ENCODE results near the gene KISS1R. TPM values are rescaled to one million over a fixed set of nuclear protein-coding genes. Genes with fewer than 3 reads are reported as not detected.

KISS1R gene
- total and polyA plus RNA-seq, 9 donors, result not detected

DNA sequence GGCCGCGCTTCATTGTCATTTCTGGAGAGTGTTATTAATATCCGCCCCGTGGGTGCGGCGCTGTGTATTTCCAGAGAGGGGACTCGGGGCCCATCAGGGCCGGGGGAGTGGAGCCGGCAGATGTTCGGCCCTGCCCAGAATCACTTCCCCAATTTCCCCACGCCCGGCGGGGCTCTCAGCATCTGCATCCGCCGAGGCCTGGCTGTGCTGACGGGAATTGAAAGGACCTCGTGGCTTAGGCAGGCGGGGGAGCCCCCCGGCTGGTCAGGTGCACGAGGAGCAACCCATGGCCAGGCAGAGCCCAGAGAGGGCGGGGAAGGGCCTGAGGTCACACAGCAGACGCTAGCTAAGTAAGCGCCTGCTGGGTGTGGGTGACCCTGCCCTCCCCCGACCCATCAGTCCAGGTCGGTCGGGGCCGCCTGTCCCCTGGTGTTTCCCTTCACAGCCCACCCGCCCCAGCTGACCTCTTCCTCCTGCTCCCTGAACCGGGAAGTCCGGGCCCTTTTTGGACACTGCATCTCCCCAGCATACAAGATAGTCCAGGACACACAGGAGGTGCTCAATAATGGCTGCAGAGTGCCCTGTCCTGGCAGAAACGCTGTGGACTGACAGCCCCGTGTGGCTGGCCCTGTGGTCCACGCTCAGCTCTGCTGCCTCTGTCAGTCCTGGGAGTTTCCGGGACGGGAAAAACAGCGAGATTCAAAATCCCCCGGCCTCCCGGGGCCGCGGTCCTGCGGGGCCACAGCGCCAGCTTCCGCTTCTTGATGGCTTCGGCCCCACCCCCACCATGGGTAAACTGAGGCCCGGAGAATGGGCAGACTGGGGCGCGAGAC lies 30.8 kb downstream of the KISS1R start:
- Histone ChIP-seq H3K4me1 (ENCODE audit: control insufficient read depth, insufficient read depth, low read length) (peaks cover 17% of the 10 kb centered on the region), H3K4me3 (ENCODE audit: low read length) (no peak overlapping the region), H3K27me3 (ENCODE audit: control insufficient read depth, insufficient read depth, low read length) (peaks cover 6% of the 10 kb centered on the region), H3K27ac (ENCODE audit: low read length) (peak overlapping the region; percentile 22), H3K36me3 (ENCODE audit: control insufficient read depth, insufficient read depth, low read length) (no peaks in the 10 kb centered on the region), H3K9me3 (replicated peaks; ENCODE audit: control insufficient read depth, low read depth, low read length) (no peaks in the 10 kb centered on the region)
- WGBS (ENCODE audit: insufficient coverage), result 77% methylated on average over 43 of the region's 47 CpGs
- DNase-seq, result peak; percentile 86

DNA sequence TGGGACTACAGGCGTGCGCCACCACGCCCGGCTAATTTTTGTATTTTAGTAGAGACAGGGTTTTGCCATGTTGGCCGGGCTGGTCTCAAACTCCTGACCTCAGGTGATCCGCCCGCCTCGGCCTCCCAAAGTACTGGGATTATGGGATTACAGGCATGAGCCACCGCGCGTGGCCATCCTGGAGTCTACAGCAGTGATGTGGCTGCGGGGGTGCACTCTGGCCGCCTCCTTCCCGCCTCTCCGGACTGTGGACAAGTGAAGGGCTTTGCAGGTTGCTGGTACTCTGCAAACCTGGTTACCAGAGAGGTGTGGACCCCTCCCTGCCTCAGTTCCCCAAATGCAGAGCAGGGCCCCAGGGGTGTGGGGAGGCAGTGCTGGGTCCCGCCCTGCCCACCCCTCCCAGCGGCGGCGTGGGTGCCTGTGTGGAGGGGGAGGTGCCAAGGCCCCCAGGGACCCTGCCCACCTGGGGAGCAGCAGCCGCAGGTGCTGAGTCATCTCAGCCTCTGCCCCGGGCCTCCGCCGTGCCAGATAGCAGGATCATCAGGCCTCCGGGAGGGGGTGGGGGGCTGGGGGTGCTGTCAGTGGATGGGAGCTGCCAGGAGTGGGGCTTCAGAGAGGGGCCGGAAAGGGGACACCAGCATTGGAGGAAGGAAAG lies 31.8 kb downstream of the KISS1R start:
- Histone ChIP-seq H3K27ac (ENCODE audit: low read length) (no peak overlapping the region), H3K36me3 (ENCODE audit: control insufficient read depth, insufficient read depth, low read length) (no peaks in the 10 kb centered on the region), H3K27me3 (ENCODE audit: control insufficient read depth, insufficient read depth, low read length) (peaks cover 15% of the 10 kb centered on the region), H3K4me3 (ENCODE audit: low read length) (no peak overlapping the region), H3K4me1 (ENCODE audit: control insufficient read depth, insufficient read depth, low read length) (peaks cover 26% of the 10 kb centered on the region), H3K9me3 (replicated peaks; ENCODE audit: control insufficient read depth, low read depth, low read length) (no peaks in the 10 kb centered on the region)
- DNase-seq, result no peak
- WGBS (ENCODE audit: insufficient coverage), result 86% methylated on average over 17 of the region's 25 CpGs

GRCh38 chr19:950352-951066 lies 33.4 kb downstream of the KISS1R start:
- no peak overlapping the region for H3K27ac ChIP-seq (ENCODE audit: low read length)

DNA sequence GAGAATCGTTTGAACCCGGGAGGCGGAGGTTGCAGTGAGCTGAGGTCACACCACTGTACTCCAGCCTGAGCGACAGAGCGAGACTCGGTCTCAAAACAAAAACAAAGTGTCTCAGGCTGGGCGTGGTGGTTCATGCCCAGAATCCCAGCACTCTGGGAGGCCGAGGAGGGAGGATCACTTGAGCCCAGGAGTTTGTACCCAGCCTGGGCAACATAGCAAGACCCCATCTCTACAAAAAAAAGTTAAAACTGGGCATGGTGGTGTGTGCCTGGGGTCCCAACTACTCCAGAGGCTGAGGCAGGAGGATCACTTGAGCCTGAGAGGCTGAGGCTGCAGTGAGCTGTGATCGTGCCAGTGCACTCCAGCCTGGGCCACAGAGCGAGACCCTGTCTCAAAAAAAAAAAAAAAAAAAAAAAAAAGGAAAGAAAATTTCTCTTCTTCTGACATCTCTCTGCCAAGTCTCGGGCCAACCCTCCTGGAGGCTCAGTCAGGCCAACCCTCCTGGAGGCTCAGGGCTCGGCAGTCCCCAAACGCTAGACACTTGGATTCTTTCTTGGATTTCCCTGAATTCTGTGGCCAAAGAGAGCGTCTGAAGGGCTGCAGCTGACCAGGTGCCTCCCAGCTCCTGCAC lies 35.0 kb downstream of the KISS1R start:
- Histone ChIP-seq H3K36me3 (ENCODE audit: control insufficient read depth, insufficient read depth, low read length) (no peaks in the 10 kb centered on the region), H3K27ac (ENCODE audit: low read length) (no peak overlapping the region), H3K4me3 (ENCODE audit: low read length) (no peak overlapping the region), H3K4me1 (ENCODE audit: control insufficient read depth, insufficient read depth, low read length) (peaks cover 35% of the 10 kb centered on the region), H3K27me3 (ENCODE audit: control insufficient read depth, insufficient read depth, low read length) (peaks cover 46% of the 10 kb centered on the region), H3K9me3 (replicated peaks; ENCODE audit: control insufficient read depth, low read depth, low read length) (no peaks in the 10 kb centered on the region)
- no peak for DNase-seq
- 75% methylated on average over 9 of the region's 14 CpGs for WGBS (ENCODE audit: insufficient coverage)

More at GRCh38 chr19:950352-951066, 33.4 kb downstream of the KISS1R start:
- Histone ChIP-seq H3K36me3 (ENCODE audit: control insufficient read depth, insufficient read depth, low read length) (no peaks in the 10 kb centered on the region), H3K4me3 (ENCODE audit: low read length) (no peak overlapping the region), H3K9me3 (replicated peaks; ENCODE audit: control insufficient read depth, low read depth, low read length) (no peaks in the 10 kb centered on the region), H3K27me3 (ENCODE audit: control insufficient read depth, insufficient read depth, low read length) (peaks cover 30% of the 10 kb centered on the region), H3K4me1 (ENCODE audit: control insufficient read depth, insufficient read depth, low read length) (peaks cover 22% of the 10 kb centered on the region)
- DNase-seq, result no peak
- 83% methylated on average over 8 of the region's 17 CpGs for WGBS (ENCODE audit: insufficient coverage)

- Histone ChIP-seq H3K36me3 (ENCODE audit: control insufficient read depth, insufficient read depth, low read length) (no peaks in the 10 kb centered on the region), H3K27me3 (ENCODE audit: control insufficient read depth, insufficient read depth, low read length) (peaks cover 47% of the 10 kb centered on the region), H3K4me3 (ENCODE audit: low read length) (peak overlapping the region; percentile 1), H3K27ac (ENCODE audit: low read length) (no peak overlapping the region), H3K4me1 (ENCODE audit: control insufficient read depth, insufficient read depth, low read length) (peaks cover 36% of the 10 kb centered on the region), H3K9me3 (replicated peaks; ENCODE audit: control insufficient read depth, low read depth, low read length) (no peaks in the 10 kb centered on the region)
- WGBS (ENCODE audit: insufficient coverage), result 34% methylated on average over 3 of the region's 21 CpGs
- no peak for DNase-seq
Measured at GRCh38 chr19:952680-953444, 35.7 kb downstream of the KISS1R start.

GRCh38 chr19:953445-954271 lies 36.5 kb downstream of the KISS1R start:
- peaks cover 47% of the 10 kb centered on the region for H3K27me3 ChIP-seq (ENCODE audit: control insufficient read depth, insufficient read depth, low read length)
- no peaks in the 10 kb centered on the region for H3K9me3 ChIP-seq (replicated peaks; ENCODE audit: control insufficient read depth, low read depth, low read length)
- DNase-seq, result no peak
- H3K36me3 ChIP-seq (ENCODE audit: control insufficient read depth, insufficient read depth, low read length), result no peaks in the 10 kb centered on the region
- H3K4me3 ChIP-seq (ENCODE audit: low read length), result no peak overlapping the region
- WGBS (ENCODE audit: insufficient coverage), result 19% methylated on average over 20 of the region's 33 CpGs
- peaks cover 33% of the 10 kb centered on the region for H3K4me1 ChIP-seq (ENCODE audit: control insufficient read depth, insufficient read depth, low read length)
- H3K27ac ChIP-seq (ENCODE audit: low read length), result no peak overlapping the region

- no peaks in the 10 kb centered on the region for H3K36me3 ChIP-seq (ENCODE audit: control insufficient read depth, insufficient read depth, low read length)
- H3K27me3 ChIP-seq (ENCODE audit: control insufficient read depth, insufficient read depth, low read length), result peaks cover 47% of the 10 kb centered on the region
- 61% methylated on average over 11 of the region's 14 CpGs for WGBS (ENCODE audit: insufficient coverage)
Measured at GRCh38 chr19:954272-954671, 37.1 kb downstream of the KISS1R start.

GRCh38 chr19:954672-955494 lies 37.8 kb downstream of the KISS1R start:
- 64% methylated on average over 35 of the region's 43 CpGs for WGBS (ENCODE audit: insufficient coverage)
- no peak for DNase-seq

More at GRCh38 chr19:954272-954671, 37.1 kb downstream of the KISS1R start:
- no peak overlapping the region for H3K4me3 ChIP-seq (ENCODE audit: low read length)
- DNase-seq, result no peak
- H3K4me1 ChIP-seq (ENCODE audit: control insufficient read depth, insufficient read depth, low read length), result peaks cover 33% of the 10 kb centered on the region
- no peak overlapping the region for H3K27ac ChIP-seq (ENCODE audit: low read length)
- no peaks in the 10 kb centered on the region for H3K9me3 ChIP-seq (replicated peaks; ENCODE audit: control insufficient read depth, low read depth, low read length)

More at GRCh38 chr19:954672-955494, 37.8 kb downstream of the KISS1R start:
- H3K27me3 ChIP-seq (ENCODE audit: control insufficient read depth, insufficient read depth, low read length), result peaks cover 48% of the 10 kb centered on the region
- no peaks in the 10 kb centered on the region for H3K9me3 ChIP-seq (replicated peaks; ENCODE audit: control insufficient read depth, low read depth, low read length)
- no peak overlapping the region for H3K4me3 ChIP-seq (ENCODE audit: low read length)
- no peak overlapping the region for H3K27ac ChIP-seq (ENCODE audit: low read length)
- peaks cover 33% of the 10 kb centered on the region for H3K4me1 ChIP-seq (ENCODE audit: control insufficient read depth, insufficient read depth, low read length)
- no peaks in the 10 kb centered on the region for H3K36me3 ChIP-seq (ENCODE audit: control insufficient read depth, insufficient read depth, low read length)
